Forelimb muscle (tissue), 1 donor: Measurements from ENCODE around the gene LSM5. TPM values are rescaled to one million over a fixed set of nuclear protein-coding genes. Genes with fewer than 3 reads are reported as not detected.
"Not testable (repeated sequence)": the region's sequence is repeated elsewhere in the genome, so short reads cannot be mapped to it uniquely, and the experiment has no call there.

Source experiments
- DNase-seq: peaks from one replicate; pipeline ENCODE4 v3.0.0-alpha.2; 2013; ENCODE audit warnings: low read depth
- polyA plus RNA-seq: library from polyadenylated mRNA; unstranded; fragments of 120-200 nt; gene quantifications from one replicate; pipeline ENCODE4 v1.2.1, GENCODE V29; 2013; ENCODE audit not compliant: insufficient read length

LSM5 gene
- polyA plus RNA-seq, 1 donor, result 55.1 TPM

- no peak for DNase-seq
These were observed 16.3 kb upstream of the LSM5 start for GRCh38 chr7:32506266-32507054.

GRCh38 chr7:32502728-32503127 lies 12.5 kb upstream of the LSM5 start:
- DNase-seq, result no peak

GRCh38 chr7:32501522-32501921 lies 11.3 kb upstream of the LSM5 start:
- DNase-seq, result no peak

- no peak for DNase-seq
These were observed 10.8 kb upstream of the LSM5 start for GRCh38 chr7:32500922-32501341.

- DNase-seq, result not testable (repeated sequence)
These were observed 10.0 kb upstream of the LSM5 start for GRCh38 chr7:32500216-32500615.

DNA sequence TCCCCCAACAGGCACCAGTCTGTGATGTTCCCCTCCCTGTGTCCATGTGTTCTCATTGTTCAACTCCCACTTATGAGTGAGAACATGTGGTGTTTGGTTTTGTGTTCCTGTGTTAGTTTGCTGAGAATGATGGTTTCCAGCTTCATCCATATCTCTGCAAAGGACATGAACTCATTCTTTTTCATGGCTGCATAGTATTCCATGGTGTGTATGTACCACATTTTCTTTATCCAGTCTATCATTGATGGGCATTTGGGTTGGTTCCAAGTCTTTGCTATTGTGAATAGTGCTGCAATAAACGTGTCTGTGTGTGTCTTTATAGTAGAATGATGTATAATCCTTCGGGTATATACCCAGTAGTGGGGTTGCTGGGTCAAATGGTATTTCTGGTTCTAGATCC lies 9.6 kb upstream of the LSM5 start:
- DNase-seq, result not testable (repeated sequence)

- DNase-seq, result no peak
These were observed 6.1 kb upstream of the LSM5 start for GRCh38 chr7:32496052-32496813.

GRCh38 chr7:32495298-32496051 lies 5.3 kb upstream of the LSM5 start, which contains the start of gene AVL9:
Gene AVL9, plus strand, starts transcription at chr7:32495489. Its CDS starts 221 bp downstream, at chr7:32495710.
- peak; percentile 84 for DNase-seq

DNA sequence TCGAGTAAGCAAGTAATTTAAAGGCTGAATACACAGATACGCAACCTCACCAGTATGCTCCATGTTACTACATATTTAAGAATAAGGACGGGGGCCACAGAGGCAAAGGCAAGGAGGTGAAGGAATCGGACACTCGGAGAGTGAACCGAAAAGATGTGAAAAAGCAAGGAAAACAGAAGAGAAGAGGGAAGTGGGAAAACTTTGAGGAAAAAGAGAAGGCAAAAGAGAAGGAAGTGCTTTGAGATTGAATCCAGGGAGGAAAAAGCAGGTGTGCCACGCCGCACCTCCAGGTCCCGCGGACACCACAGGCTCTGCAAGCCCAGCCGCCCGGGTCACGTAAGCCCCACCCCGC lies 4.7 kb upstream of the LSM5 start:
- DNase-seq, result no peak

GRCh38 chr7:32489788-32490126 lies 423 bp downstream of the LSM5 start:
- no peak for DNase-seq

- DNase-seq, result no peak
These were observed 8.3 kb downstream of the LSM5 start for GRCh38 chr7:32481921-32482320.

- no peak for DNase-seq
These were observed 9.0 kb downstream of the LSM5 start for GRCh38 chr7:32481176-32481575.

- DNase-seq, result no peak
These were observed 10.5 kb downstream of the LSM5 start for GRCh38 chr7:32479574-32480200.

DNA sequence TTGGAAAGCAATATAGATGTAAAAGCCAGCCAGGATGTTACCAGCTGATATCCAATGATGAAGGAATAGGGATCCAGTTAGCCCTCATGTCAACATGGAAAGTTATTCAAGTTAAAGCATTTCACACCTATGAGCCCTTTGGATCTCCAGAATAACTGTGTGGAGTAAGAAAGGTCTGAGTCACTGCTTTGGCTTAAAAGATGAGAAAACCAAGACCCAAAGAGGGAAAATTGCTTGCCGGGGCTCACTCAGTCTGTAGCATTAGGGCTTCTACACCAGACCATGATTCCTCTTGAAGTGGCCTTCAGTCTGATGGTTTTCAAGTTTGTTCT lies 12.6 kb downstream of the LSM5 start:
- no peak for DNase-seq

DNA sequence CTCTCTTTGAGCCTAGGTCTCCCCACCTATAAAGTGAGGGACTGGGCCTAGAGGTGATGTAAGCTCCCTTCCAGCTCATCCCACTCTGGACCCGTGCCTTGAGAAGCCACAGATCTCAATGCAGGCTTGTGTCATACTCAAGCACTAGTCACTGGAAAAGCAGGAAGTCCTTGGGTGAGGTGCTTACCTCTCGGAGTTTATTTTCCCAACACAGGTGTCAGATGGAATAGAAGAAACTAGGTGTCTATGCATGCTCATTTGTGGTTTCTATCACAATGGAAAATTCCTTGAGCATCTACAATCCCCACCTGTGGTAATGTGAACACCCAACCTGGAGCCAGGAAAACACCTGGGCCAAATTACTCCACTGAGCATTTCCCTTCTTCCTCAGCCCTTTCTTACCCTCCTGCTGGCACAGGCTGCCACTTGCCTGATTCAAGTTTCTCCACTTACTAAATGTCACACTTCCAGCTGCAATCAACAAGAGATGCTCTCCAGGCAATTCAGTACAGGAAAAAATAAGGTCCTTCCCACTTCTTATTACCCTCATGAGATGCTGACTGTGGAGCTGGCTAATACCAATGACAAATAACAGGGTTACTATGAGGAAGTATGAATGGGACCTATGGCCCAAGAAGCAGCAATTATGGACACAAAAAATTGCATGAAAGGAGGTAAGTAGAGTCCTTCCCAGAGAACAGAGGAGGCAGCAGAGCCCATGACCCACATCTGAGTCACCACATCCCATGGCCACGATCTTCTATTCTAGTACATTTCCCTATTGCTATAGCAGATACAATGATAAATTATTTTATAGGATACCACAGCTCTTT lies 13.1 kb downstream of the LSM5 start:
- no peak for DNase-seq

GRCh38 chr7:32474008-32474407 lies 16.2 kb downstream of the LSM5 start:
- DNase-seq, result no peak

DNA sequence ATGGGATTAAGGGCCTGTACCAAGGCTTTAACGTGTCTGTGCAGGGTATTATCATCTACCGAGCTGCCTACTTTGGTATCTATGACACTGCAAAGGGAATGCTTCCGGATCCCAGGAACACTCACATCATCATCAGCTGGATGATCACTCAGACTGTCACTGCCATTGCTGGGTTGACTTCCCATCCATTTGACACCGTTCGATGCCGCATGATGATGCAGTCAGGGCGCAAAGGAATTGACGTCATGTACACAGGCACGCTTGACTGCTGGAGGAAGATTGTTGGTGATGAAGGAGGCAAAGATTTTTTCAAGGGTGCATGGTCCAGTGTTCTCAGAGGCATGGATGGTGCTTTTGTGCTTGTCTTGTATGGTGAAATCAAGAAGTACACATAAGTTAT lies 18.2 kb downstream of the LSM5 start:
- no peak for DNase-seq

- no peak for DNase-seq
These were observed 19.3 kb downstream of the LSM5 start for GRCh38 chr7:32470871-32471270.

DNA sequence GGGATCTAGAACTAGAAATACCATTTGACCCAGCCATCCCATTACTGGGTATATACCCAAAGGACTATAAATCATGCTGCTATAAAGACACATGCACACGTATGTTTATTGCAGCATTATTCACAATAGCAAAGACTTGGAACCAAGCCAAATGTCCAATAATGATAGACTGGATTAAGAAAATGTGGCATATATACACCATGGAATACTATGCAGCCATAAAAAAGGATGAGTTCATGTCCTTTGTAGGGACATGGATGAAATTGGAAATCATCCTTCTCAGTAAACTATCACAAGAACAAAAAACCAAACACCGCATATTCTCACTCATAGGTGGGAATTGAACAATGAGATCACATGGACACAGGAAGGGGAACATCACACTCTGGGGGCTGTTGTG lies 20.2 kb downstream of the LSM5 start:
- not testable (repeated sequence) for DNase-seq

DNA sequence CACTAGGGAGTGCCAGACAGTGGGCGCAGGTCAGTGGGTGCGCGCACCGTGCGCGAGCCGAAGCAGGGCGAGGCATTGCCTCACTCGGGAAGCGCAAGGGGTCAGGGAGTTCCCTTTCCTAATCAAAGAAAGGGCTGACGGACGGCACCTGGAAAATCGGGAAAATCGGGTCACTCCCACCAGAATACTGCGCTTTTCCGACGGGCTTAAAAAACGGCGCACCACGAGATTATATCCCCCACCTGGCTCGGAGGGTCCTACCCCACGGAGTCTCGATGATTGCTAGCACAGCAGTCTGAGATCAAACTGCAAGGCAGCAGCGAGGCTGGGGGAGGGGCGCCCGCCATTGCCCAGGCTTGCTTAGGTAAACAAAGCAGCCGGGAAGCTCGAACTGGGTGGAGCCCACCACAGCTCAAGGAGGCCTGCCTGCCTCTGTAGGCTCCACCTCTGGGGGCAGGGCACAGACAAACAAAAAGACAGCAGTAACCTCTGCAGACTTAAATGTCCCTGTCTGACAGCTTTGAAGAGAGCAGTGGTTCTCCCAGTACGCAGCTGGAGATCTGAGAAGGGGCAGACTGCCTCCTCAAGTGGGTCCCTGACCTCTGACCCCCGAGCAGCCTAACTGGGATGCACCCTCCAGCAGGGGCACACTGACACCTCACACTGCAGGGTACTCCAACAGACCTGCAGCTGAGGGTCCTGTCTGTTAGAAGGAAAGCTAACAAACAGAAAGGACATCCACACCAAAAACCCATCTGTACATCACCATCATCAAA lies 25.4 kb downstream of the LSM5 start:
- not testable (repeated sequence) for DNase-seq
